K562 (cell line): ENCODE measurements around the gene ZFP36. TPM values are rescaled to one million over a fixed set of nuclear protein-coding genes. Genes with fewer than 3 reads are reported as not detected.

Source experiments
- BCOR ChIP-seq: fragments of 450-650 bp; IDR thresholded peaks from 2 replicates; pipeline ENCODE4 v1.6.1; 2016
- CXXC5 ChIP-seq: fragments of 250-450 bp; sonication (Bioruptor Pico); IDR thresholded peaks from 2 replicates; pipeline ENCODE4 v1.8.0; 2022; ENCODE audit warnings: inconsistent platforms, mild to moderate bottlenecking, moderate library complexity
- JUND ChIP-seq, 2 experiments: IDR thresholded peaks; 2 replicates in 1 of 2; 3 replicates in 1 of 2; pipeline ENCODE4 v1.6.1; 2011; ENCODE audit warnings: borderline replicate concordance in 2 of 2, low read depth in 2 of 2, low read length in 2 of 2, improper control_type of control experiment in 1 of 2, missing biosample characterization in 1 of 2, missing genetic modification characterization in 1 of 2, missing genetic modification reagents in 1 of 2
- MCM3 ChIP-seq: fragments of 450-650 bp; IDR thresholded peaks from 2 replicates; pipeline ENCODE4 v1.6.1; 2016
- MTA3 ChIP-seq: fragments of 450-650 bp; formaldehyde crosslinking; IDR thresholded peaks from 2 replicates; pipeline ENCODE4 v1.6.1; 2017; ENCODE audit warnings: mild to moderate bottlenecking, borderline replicate concordance
- MYC ChIP-seq, 2 experiments: fragments of 250-450 bp in 1 of 2; sonication (Bioruptor Pico) in 1 of 2; IDR thresholded peaks; 2 replicates each; pipeline versions ENCODE4 v1.5.1 to v1.6.1; 2012 to 2021; ENCODE audit warnings: low read depth in 2 of 2, borderline replicate concordance in 1 of 2, improper control_type of control experiment in 1 of 2, low read length in 1 of 2, mild to moderate bottlenecking in 1 of 2, moderate library complexity in 1 of 2
- NFYB ChIP-seq: IDR thresholded peaks from 2 replicates; pipeline ENCODE4 v1.6.1; 2011; ENCODE audit warnings: mild to moderate bottlenecking, moderate library complexity; ENCODE audit not compliant: insufficient read length; ENCODE audit errors: extremely low read depth
- NR1H2 ChIP-seq: sonication (generic); formaldehyde crosslinking; IDR thresholded peaks from 2 replicates; pipeline ENCODE4 v1.4.0; 2020; ENCODE audit warnings: mild to moderate bottlenecking, missing genetic modification reagents
- NR2C1 ChIP-seq, 2 experiments: fragments of 450-650 bp; IDR thresholded peaks; 2 replicates each; pipeline ENCODE4 v1.6.1; 2017; ENCODE audit warnings: mild to moderate bottlenecking in 2 of 2, antibody characterized with exemption in 1 of 2, inconsistent platforms in 1 of 2, missing compliant biosample characterization in 1 of 2, missing genetic modification characterization in 1 of 2
- PATZ1 ChIP-seq: fragments of 250-450 bp; sonication (Bioruptor Pico); IDR thresholded peaks from 2 replicates; pipeline ENCODE4 v1.5.0; 2020; ENCODE audit warnings: mild to moderate bottlenecking, borderline replicate concordance
- PTRF ChIP-seq: fragments of 450-650 bp; IDR thresholded peaks from 2 replicates; pipeline ENCODE4 v1.6.1; 2016; ENCODE audit warnings: mild to moderate bottlenecking, missing genetic modification characterization, missing compliant biosample characterization
- SIX5 ChIP-seq, 2 experiments: IDR thresholded peaks; 2 replicates each; pipeline ENCODE4 v1.6.1; 2011; ENCODE audit warnings: low read length in 2 of 2, borderline replicate concordance in 1 of 2, low read depth in 1 of 2, mild to moderate bottlenecking in 1 of 2, moderate library complexity in 1 of 2; ENCODE audit not compliant: insufficient read depth in 1 of 2
- SMAD1 ChIP-seq: fragments of 150-350 bp; IDR thresholded peaks from 2 replicates; pipeline ENCODE4 v1.6.1; 2014; ENCODE audit warnings: low read length, low read depth; ENCODE audit not compliant: partially characterized antibody
- SMAD4 ChIP-seq: fragments of 250-450 bp; sonication (Bioruptor Pico); conservative IDR thresholded peaks from 2 replicates; pipeline ENCODE4 v1.8.0; 2021; ENCODE audit warnings: inconsistent platforms, mild to moderate bottlenecking, moderate library complexity
- SP1 ChIP-seq: sonication (generic); formaldehyde crosslinking; IDR thresholded peaks from 2 replicates; pipeline ENCODE4 v1.8.1; 2022; ENCODE audit warnings: mild to moderate bottlenecking, missing genetic modification reagents
- ZBTB9 ChIP-seq: fragments of 450-650 bp; formaldehyde crosslinking; IDR thresholded peaks from 2 replicates; pipeline ENCODE4 v1.4.0; 2020; ENCODE audit warnings: mild to moderate bottlenecking, moderate library complexity
- ZFX ChIP-seq: sonication (generic); formaldehyde crosslinking; IDR thresholded peaks from 2 replicates; pipeline ENCODE4 v1.8.0; 2022; ENCODE audit warnings: mild to moderate bottlenecking, missing genetic modification reagents, moderate library complexity
- ZNF165 ChIP-seq: fragments of 250-450 bp; sonication (Bioruptor Pico); IDR thresholded peaks from 2 replicates; pipeline ENCODE4 v1.4.0; 2020; ENCODE audit warnings: borderline replicate concordance
- ZNF778 ChIP-seq: fragments of 450-650 bp; formaldehyde crosslinking; IDR thresholded peaks from 2 replicates; pipeline ENCODE4 v1.4.0; 2020; ENCODE audit warnings: mild to moderate bottlenecking, moderate library complexity
- ZNF830 ChIP-seq: fragments of 250-450 bp; sonication (Bioruptor Pico); IDR thresholded peaks from 2 replicates; pipeline ENCODE4 v1.5.0; 2021; ENCODE audit warnings: mild to moderate bottlenecking
- polyA plus RNA-seq, 8 experiments: library from polyadenylated mRNA; depleted of rRNA in 4 of 8; stranded (reverse) in 5 of 8; unstranded in 3 of 8; fragments of >200 nt; fragmentation: Nextera tagmentation in 2 of 8; fragmentation: Illumina TruSeq in 1 of 8; extraction: Ambion mirVana in 2 of 8; extraction: Trizol in 1 of 8; gene quantifications; 2 replicates each; pipeline versions ENCODE4 v1.2.1 to v1.2.3, GENCODE V29; 2011 to 2014; ENCODE audit warnings: inconsistent platforms in 1 of 8, missing spikeins in 1 of 8
- total RNA-seq, 7 experiments: library from RNA; depleted of rRNA in 6 of 7; stranded (reverse); fragments of >200 nt in 6 of 7; fragmentation: Illumina TruSeq in 2 of 7; extraction: Trizol in 2 of 7; gene quantifications; 2 replicates each; pipeline versions ENCODE4 v1.2.1 to v1.2.3, GENCODE V29; 2011 to 2021; ENCODE audit warnings: low replicate concordance in 1 of 7
- TF ChIP-seq, protein P1 (sequence below): fragments of 250-450 bp; sonication (Bioruptor Pico); IDR thresholded peaks from 2 replicates; pipeline ENCODE4 v1.8.0; 2021; ENCODE audit warnings: moderate library complexity, mild to moderate bottlenecking, inconsistent platforms

ZFP36 gene
- total and polyA plus RNA-seq, 9 of the 15 experiments (the other 6 are each of a cell fraction or from before 2014, with no cell fraction given) = 1.0 to 20.1 (median 3.5) TPM

GRCh38 chr19:39435499-39436349, 29.1 kb downstream of the ZFP36 start, which contains the start of gene RPS16 (continued):
- TF ChIP-seq ZBTB9 (CRISPR knock-in tag) (no peak), ZNF830 (CRISPR knock-in tag) (no peak), SP1 (CRISPR knock-in tag) (peak; percentile 94), ZFX (CRISPR knock-in tag) (peak; percentile 83), MYC (IDR thresholded peaks at IDR 0.05; ENCODE audit: low read depth, low read length) (peak; percentile 99), MYC (CRISPR knock-in tag; IDR thresholded peaks at IDR 0.05; ENCODE audit: borderline replicate concordance, low read depth) (peak; percentile 95; the same call in 1 of the 2 replicates), MTA3 (peak; percentile 87; the same call in 1 of the 2 replicates), NR2C1 (IDR thresholded peaks at IDR 0.05) (0 out of 2 replicates have a peak, but pooled peaks have one; percentile 21), NR2C1 (tag; IDR thresholded peaks at IDR 0.05) (no peak), PATZ1 (CRISPR knock-in tag) (no peak), ZNF778 (CRISPR knock-in tag) (no peak), JUND (IDR thresholded peaks at IDR 0.05; ENCODE audit: borderline replicate concordance, low read depth, low read length) (peak; percentile 61), JUND (tag; IDR thresholded peaks at IDR 0.05; ENCODE audit: borderline replicate concordance, low read depth, low read length) (no peak; the same call in 2 of the 3 replicates), NR1H2 (CRISPR knock-in tag) (no peak), SIX5 (IDR thresholded peaks at IDR 0.05; ENCODE audit: borderline replicate concordance in 1 of 2, insufficient read depth in 1 of 2, low read depth in 1 of 2, low read length in 2 of 2) (no peak), MCM3 (no peak), SMAD4 (no peak), ZNF165 (CRISPR knock-in tag) (no peak), CXXC5 (CRISPR knock-in tag) (no peak; the same call in none of the 2 replicates), SMAD1 (peak; percentile 83), PTRF (tag) (no peak), NFYB (no peak), BCOR (peak; percentile 29; the same call in 1 of the 2 replicates)
- TF ChIP-seq, protein P1, sequence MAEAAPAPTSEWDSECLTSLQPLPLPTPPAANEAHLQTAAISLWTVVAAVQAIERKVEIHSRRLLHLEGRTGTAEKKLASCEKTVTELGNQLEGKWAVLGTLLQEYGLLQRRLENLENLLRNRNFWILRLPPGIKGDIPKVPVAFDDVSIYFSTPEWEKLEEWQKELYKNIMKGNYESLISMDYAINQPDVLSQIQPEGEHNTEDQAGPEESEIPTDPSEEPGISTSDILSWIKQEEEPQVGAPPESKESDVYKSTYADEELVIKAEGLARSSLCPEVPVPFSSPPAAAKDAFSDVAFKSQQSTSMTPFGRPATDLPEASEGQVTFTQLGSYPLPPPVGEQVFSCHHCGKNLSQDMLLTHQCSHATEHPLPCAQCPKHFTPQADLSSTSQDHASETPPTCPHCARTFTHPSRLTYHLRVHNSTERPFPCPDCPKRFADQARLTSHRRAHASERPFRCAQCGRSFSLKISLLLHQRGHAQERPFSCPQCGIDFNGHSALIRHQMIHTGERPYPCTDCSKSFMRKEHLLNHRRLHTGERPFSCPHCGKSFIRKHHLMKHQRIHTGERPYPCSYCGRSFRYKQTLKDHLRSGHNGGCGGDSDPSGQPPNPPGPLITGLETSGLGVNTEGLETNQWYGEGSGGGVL = no peak
